K562 (cell line): ENCODE measurements around the gene DNAJB6.

Experiments
- ERF ChIP-seq: fragments of 450-650 bp; formaldehyde crosslinking; IDR thresholded peaks from 2 replicates; pipeline ENCODE4 v1.4.0; 2020; ENCODE audit warnings: mild to moderate bottlenecking, mixed read lengths
- EWSR1 ChIP-seq: fragments of 450-650 bp; IDR thresholded peaks from 2 replicates; pipeline ENCODE4 v1.6.1; 2018; ENCODE audit warnings: borderline replicate concordance, mild to moderate bottlenecking, low read depth, moderate library complexity; ENCODE audit not compliant: partially characterized antibody
- FOXP1 ChIP-seq: sonication (generic); formaldehyde crosslinking; IDR thresholded peaks from 2 replicates; pipeline ENCODE4 v1.8.0; 2022; ENCODE audit warnings: mild to moderate bottlenecking, missing genetic modification reagents
- LCOR ChIP-seq: sonication (generic); formaldehyde crosslinking; IDR thresholded peaks from 2 replicates; pipeline ENCODE4 v1.8.0; 2022; ENCODE audit warnings: mild to moderate bottlenecking, missing genetic modification reagents
- MAZ ChIP-seq, 2 experiments: fragments of 450-650 bp in 1 of 2; sonication (generic) in 1 of 2; formaldehyde crosslinking; IDR thresholded peaks in 1 of 2; conservative IDR thresholded peaks in 1 of 2; 2 replicates each; pipeline versions ENCODE4 v1.4.0 to v1.5.0; 2020; ENCODE audit warnings: mild to moderate bottlenecking in 1 of 2, missing genetic modification reagents in 1 of 2
- NFYB ChIP-seq: IDR thresholded peaks from 2 replicates; pipeline ENCODE4 v1.6.1; 2011; ENCODE audit warnings: mild to moderate bottlenecking, moderate library complexity; ENCODE audit not compliant: insufficient read length; ENCODE audit errors: extremely low read depth
- PCBP2 ChIP-seq: fragments of 200-400 bp; formaldehyde crosslinking; IDR thresholded peaks from 2 replicates; pipeline ENCODE4 v1.6.1; 2018; ENCODE audit warnings: low read length, low read depth, mild to moderate bottlenecking, moderate library complexity; ENCODE audit not compliant: poor library complexity, severe bottlenecking
- PHF8 ChIP-seq: fragments of 200-600 bp; sonication (generic); IDR thresholded peaks from 2 replicates; pipeline ENCODE4 v1.6.1; 2012; ENCODE audit warnings: mixed run types, mild to moderate bottlenecking, inconsistent platforms, low read length, moderate library complexity, borderline replicate concordance
- ZBTB40 ChIP-seq, 2 experiments: fragments of 450-650 bp in 1 of 2; sonication (generic) in 1 of 2; formaldehyde crosslinking in 1 of 2; IDR thresholded peaks; 2 replicates each; pipeline versions ENCODE4 v1.7.1 to v1.9.0; 2016 to 2022; ENCODE audit warnings: inconsistent platforms in 1 of 2, mild to moderate bottlenecking in 1 of 2, missing genetic modification reagents in 1 of 2
- ZNF311 ChIP-seq: fragments of 250-450 bp; sonication (Bioruptor Pico); IDR thresholded peaks from 2 replicates; pipeline ENCODE4 v1.4.0; 2020; ENCODE audit warnings: mild to moderate bottlenecking, moderate library complexity
- ZNF384 ChIP-seq: IDR thresholded peaks from 2 replicates; pipeline ENCODE4 v1.6.1; 2012; ENCODE audit warnings: low read depth, low read length, improper control_type of control experiment
- ZNF780A ChIP-seq: fragments of 250-450 bp; sonication (Bioruptor Pico); IDR thresholded peaks from 2 replicates; pipeline ENCODE4 v1.5.0; 2021; ENCODE audit warnings: mild to moderate bottlenecking

GRCh38 chr7:157335236-157335635 is 1.6 kb upstream of the DNAJB6 start:
- TF ChIP-seq ERF (CRISPR knock-in tag) (no peak), FOXP1 (no peak), PCBP2 (no peak), NFYB (no peak), ZNF780A (CRISPR knock-in tag) (no peak), LCOR (no peak), ZBTB40 (IDR thresholded peaks at IDR 0.05) (no peak), ZBTB40 (CRISPR knock-in tag; IDR thresholded peaks at IDR 0.05) (no peak), ZNF311 (no peak), MAZ (CRISPR knock-in tag; conservative IDR thresholded peaks at IDR 0.05 in 1 of 2, IDR thresholded peaks at IDR 0.05 in 1 of 2) (no peak), EWSR1 (no peak), PHF8 (no peak), ZNF384 (no peak)
